ENCODE results near the gene DOCK2. TPM values are rescaled to one million over a fixed set of nuclear protein-coding genes. Genes with fewer than 3 reads are reported as not detected.

Gene DOCK2
- total RNA-seq, 1 donor from 2014 or later: 0.77 TPM

GRCh38 chr5:169772256-169772655, 135.2 kb downstream of the DOCK2 start:
- no peaks in the 10 kb centered on the region for H3K9me3 Mint-ChIP-seq
- H3K4me1 Mint-ChIP-seq: no peaks in the 10 kb centered on the region
- H3K27me3 Mint-ChIP-seq (ENCODE audit: low read depth): peaks cover 16% of the 10 kb centered on the region
- no peak for TF ChIP-seq CTCF (conservative IDR thresholded peaks at IDR 0.05)
- no peak overlapping the region for H3K27ac Mint-ChIP-seq (ENCODE audit: unreplicated experiment)
- H3K36me3 Mint-ChIP-seq (ENCODE audit: low read depth): no peaks in the 10 kb centered on the region
- no peak for DNase-seq (ENCODE audit: low read depth, low spot score)
- H3K4me3 Mint-ChIP-seq: no peak overlapping the region

- H3K36me3 Mint-ChIP-seq (ENCODE audit: low read depth): no peaks in the 10 kb centered on the region
- no peak for DNase-seq (ENCODE audit: low read depth, low spot score)
- no peak overlapping the region for H3K27ac Mint-ChIP-seq (ENCODE audit: unreplicated experiment)
- H3K4me3 Mint-ChIP-seq: no peak overlapping the region
- TF ChIP-seq CTCF (conservative IDR thresholded peaks at IDR 0.05): no peak
- peaks cover 14% of the 10 kb centered on the region for H3K27me3 Mint-ChIP-seq (ENCODE audit: low read depth)
- no peaks in the 10 kb centered on the region for H3K4me1 Mint-ChIP-seq
- H3K9me3 Mint-ChIP-seq: no peaks in the 10 kb centered on the region
Measured at GRCh38 chr5:169772688-169773087, 135.6 kb downstream of the DOCK2 start.

DNA sequence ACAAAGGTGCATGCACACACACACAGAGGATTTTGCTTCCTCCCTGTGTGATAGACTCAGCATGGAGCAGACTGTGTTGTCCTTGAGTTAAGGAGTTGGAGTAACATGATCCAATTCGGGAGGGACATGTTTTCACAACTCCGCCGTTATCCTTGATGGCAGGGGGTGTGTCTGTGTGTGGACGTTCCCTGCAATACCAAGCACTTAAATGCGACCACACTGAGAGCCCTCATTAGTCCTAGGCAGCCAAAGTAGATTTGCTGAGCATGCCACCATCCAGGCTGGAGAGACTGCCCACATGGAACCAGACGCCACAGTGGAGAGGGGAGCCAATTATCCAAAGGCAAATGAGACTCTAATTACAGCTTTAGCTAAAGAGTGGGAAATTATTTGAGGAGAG, 140.1 kb downstream of the DOCK2 start:
- DNase-seq (ENCODE audit: low read depth, low spot score): no peak
- H3K4me3 Mint-ChIP-seq: no peak overlapping the region
- H3K9me3 Mint-ChIP-seq: no peaks in the 10 kb centered on the region
- TF ChIP-seq CTCF (conservative IDR thresholded peaks at IDR 0.05): no peak
- H3K4me1 Mint-ChIP-seq: peaks cover 11% of the 10 kb centered on the region
- H3K27ac Mint-ChIP-seq (ENCODE audit: unreplicated experiment): no peak overlapping the region
- peaks cover 7% of the 10 kb centered on the region for H3K27me3 Mint-ChIP-seq (ENCODE audit: low read depth)
- no peaks in the 10 kb centered on the region for H3K36me3 Mint-ChIP-seq (ENCODE audit: low read depth)

DNA sequence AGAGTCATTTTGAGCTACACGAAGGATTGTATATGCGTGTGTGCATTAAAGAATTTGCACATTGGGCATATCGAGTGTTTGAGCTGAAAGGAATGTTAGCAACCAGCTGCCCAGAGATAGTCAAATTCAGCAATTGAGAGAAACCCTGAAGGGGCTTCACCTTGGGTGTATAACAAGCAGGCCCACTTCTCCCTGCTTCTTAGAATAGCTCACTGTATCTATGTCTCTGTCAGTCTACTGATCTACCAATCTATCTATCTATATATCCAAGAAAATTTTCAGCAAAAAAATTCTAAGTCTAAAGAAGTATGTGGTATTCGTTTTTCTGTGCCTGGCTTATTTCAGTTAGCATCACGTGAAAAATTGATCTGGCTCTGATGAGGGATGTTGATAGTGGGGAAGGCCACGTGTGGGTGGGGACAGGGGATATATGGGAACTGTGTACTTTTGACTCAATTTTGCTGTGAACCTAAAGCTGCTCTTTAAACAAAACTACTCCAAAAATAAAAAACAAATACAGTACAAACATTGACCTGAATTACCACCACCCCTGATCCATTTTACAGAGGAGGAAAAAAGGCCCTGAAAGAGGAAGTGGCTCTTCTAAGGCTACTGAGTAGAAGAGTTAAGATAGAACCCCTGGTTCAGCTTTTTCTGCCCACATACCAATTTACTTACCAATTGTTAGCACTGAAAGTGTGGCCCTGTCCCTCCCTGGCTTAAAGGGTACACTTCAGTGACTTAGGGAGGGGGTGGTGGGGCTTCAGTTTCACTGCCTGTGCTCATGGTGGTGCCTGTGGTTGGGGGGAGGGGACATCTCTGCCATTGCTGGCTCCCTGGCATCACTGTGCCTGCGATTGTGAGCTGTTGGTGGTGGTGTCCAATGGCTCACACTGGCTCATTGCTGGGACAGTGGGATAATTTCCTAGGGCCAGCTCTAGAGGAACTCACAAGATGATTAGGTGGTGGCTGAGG, 141.8 kb downstream of the DOCK2 start:
- no peaks in the 10 kb centered on the region for H3K36me3 Mint-ChIP-seq (ENCODE audit: low read depth)
- no peak overlapping the region for H3K4me3 Mint-ChIP-seq
- no peak overlapping the region for H3K27ac Mint-ChIP-seq (ENCODE audit: unreplicated experiment)
- peaks cover 5% of the 10 kb centered on the region for H3K27me3 Mint-ChIP-seq (ENCODE audit: low read depth)
- DNase-seq (ENCODE audit: low read depth, low spot score): no peak
- no peak for TF ChIP-seq CTCF (conservative IDR thresholded peaks at IDR 0.05)
- peaks cover 11% of the 10 kb centered on the region for H3K4me1 Mint-ChIP-seq
- H3K9me3 Mint-ChIP-seq: no peaks in the 10 kb centered on the region

DNA sequence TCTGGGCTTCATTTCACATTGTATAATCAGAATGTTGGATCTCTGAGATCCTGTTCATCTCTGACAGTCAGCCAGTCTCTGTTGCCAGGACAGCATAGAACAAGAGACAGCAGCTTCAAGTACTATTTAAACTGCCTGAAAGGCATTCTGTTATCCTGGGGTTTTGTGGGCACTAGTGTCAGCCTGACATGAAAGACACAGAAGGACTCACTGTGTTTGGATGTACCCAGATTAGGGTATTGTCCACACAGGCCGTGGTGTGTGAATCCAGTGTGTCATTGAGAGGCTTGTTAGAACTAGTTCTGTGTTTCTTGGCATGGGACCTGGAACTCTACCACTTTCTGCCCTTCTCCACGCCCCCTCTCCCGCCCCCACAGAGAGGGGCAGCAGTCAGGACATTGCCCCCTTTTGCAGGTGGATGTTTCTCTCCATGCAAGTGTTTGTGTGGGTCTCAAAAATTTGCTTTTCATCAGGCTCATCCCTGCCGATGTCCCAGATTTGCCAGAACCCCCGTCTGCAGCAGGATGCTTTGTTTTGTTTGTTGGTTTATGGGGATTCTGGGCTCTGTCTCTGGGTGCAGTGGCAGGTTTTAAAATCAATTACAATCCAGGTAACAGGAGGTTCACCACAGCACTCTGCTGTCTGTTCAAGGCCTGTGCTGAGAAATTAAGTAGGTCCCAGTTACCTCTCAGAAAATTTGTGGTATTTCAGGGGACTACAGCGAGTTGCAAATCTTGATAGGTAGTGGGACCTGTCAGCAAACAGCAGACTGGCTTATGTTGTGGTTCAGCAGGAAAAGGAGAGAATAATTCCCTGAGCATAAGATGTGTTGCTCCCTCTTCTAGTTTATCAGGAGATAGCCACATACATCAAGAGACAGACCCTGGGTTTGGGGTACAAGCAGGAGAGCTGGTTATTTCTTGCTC, 144.6 kb downstream of the DOCK2 start:
- Mint-ChIP-seq H3K4me3 (no peak overlapping the region), H3K4me1 (peaks cover 11% of the 10 kb centered on the region), H3K36me3 (ENCODE audit: low read depth) (no peaks in the 10 kb centered on the region), H3K27ac (ENCODE audit: unreplicated experiment) (no peak overlapping the region), H3K27me3 (ENCODE audit: low read depth) (peaks cover 8% of the 10 kb centered on the region), H3K9me3 (no peaks in the 10 kb centered on the region)
- no peak for DNase-seq (ENCODE audit: low read depth, low spot score)
- TF ChIP-seq CTCF (conservative IDR thresholded peaks at IDR 0.05): no peak
